ENCODE measurements around the gene RANGAP1. TPM values are rescaled to one million over a fixed set of nuclear protein-coding genes. Genes with fewer than 3 reads are reported as not detected.
A peak's percentile ranks its signal among the peaks of the same experiment; 100 is the strongest.

RANGAP1 gene
- total and polyA plus RNA-seq, 2 of the 13 experiments (the other 11 are each of a cell fraction or from before 2014, with no cell fraction given): 51.8 to 83.9 TPM

- TF ChIP-seq MAFK (conservative IDR thresholded peaks at IDR 0.05 in 1 of 2, IDR thresholded peaks at IDR 0.05 in 1 of 2; ENCODE audit: low read length in 2 of 2): no peak
- TF ChIP-seq ZNF121 (CRISPR knock-in tag; IDR thresholded peaks at IDR 0.05): no peak
- TF ChIP-seq NR2C2 (CRISPR knock-in tag; IDR thresholded peaks at IDR 0.05; ENCODE audit: borderline replicate concordance): 0 out of 2 replicates have a peak, but pooled peaks have one; percentile 32
- no peak for TF ChIP-seq MYNN (CRISPR knock-in tag; IDR thresholded peaks at IDR 0.05; ENCODE audit: low read depth)
- peak; percentile 16 for TF ChIP-seq AGO2 (optimal IDR thresholded peaks at IDR 0.05; ENCODE audit: low read depth, low read length)
- TF ChIP-seq HNF4G (IDR thresholded peaks at IDR 0.05; ENCODE audit: borderline replicate concordance, low read depth, low read length): peak; percentile 59
- no peak for TF ChIP-seq HNF4G (CRISPR knock-in tag; IDR thresholded peaks at IDR 0.05; ENCODE audit: borderline replicate concordance, low read depth)
- TF ChIP-seq, protein P1, sequence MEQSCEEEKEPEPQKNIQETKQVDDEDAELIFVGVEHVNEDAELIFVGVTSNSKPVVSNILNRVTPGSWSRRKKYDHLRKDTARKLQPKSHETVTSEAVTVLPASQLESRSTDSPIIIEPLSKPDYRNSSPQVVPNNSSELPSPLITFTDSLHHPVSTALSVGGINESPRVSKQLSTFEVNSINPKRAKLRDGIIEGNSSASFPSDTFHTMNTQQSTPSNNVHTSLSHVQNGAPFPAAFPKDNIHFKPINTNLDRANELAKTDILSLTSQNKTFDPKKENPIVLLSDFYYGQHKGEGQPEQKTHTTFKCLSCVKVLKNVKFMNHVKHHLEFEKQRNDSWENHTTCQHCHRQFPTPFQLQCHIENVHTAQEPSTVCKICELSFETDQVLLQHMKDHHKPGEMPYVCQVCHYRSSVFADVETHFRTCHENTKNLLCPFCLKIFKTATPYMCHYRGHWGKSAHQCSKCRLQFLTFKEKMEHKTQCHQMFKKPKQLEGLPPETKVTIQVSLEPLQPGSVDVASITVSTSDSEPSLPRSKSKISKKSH (CRISPR knock-in tag; IDR thresholded peaks at IDR 0.05; ENCODE audit: borderline replicate concordance): peak; percentile 67; the same call in 1 of the 2 replicates
- no peak for TF ChIP-seq HOXA3 (CRISPR knock-in tag; IDR thresholded peaks at IDR 0.05)
- no peak for TF ChIP-seq HNRNPUL1 (IDR thresholded peaks at IDR 0.05; ENCODE audit: low read depth, low read length)
- TF ChIP-seq SMC3 (IDR thresholded peaks at IDR 0.05; ENCODE audit: low read length): no peak
- TF ChIP-seq GPN1 (CRISPR knock-in tag; IDR thresholded peaks at IDR 0.05; ENCODE audit: borderline replicate concordance): no peak
- TF ChIP-seq ZNF570 (CRISPR knock-in tag; IDR thresholded peaks at IDR 0.05; ENCODE audit: borderline replicate concordance): no peak
- no peak for TF ChIP-seq ZBTB3 (CRISPR knock-in tag; IDR thresholded peaks at IDR 0.05; ENCODE audit: borderline replicate concordance, low read depth)
- TF ChIP-seq FOXK1 (CRISPR knock-in tag; IDR thresholded peaks at IDR 0.05; ENCODE audit: borderline replicate concordance, low read depth): no peak
- TF ChIP-seq ZNF496 (CRISPR knock-in tag; IDR thresholded peaks at IDR 0.05; ENCODE audit: insufficient replicate concordance): no peak
- TF ChIP-seq HCFC1 (IDR thresholded peaks at IDR 0.05; ENCODE audit: low read depth, low read length): no peak
- TF ChIP-seq HNF4A (CRISPR knock-in tag; IDR thresholded peaks at IDR 0.05): peak; percentile 85
- no peak for TF ChIP-seq NCOA5 (CRISPR knock-in tag; IDR thresholded peaks at IDR 0.05)
- TF ChIP-seq HOXA9 (CRISPR knock-in tag; IDR thresholded peaks at IDR 0.05; ENCODE audit: borderline replicate concordance): no peak
- no peak for TF ChIP-seq ZNF33A (CRISPR knock-in tag; IDR thresholded peaks at IDR 0.05; ENCODE audit: borderline replicate concordance)
- TF ChIP-seq EP300 (IDR thresholded peaks at IDR 0.05; ENCODE audit: low read depth in 2 of 2, low read length in 2 of 2): peak in 1 of 2 experiments; percentile 27; a peak in 1 of 4 replicates
- TF ChIP-seq EP300 (CRISPR knock-in tag; IDR thresholded peaks at IDR 0.05; ENCODE audit: borderline replicate concordance): no peak
- TF ChIP-seq ISX (CRISPR knock-in tag; conservative IDR thresholded peaks at IDR 0.05): no peak
- no peak for TF ChIP-seq CENPT (CRISPR knock-in tag; IDR thresholded peaks at IDR 0.05; ENCODE audit: low read depth)
- peak; percentile 56; the same call in 1 of the 2 replicates for TF ChIP-seq ZBTB38 (CRISPR knock-in tag; IDR thresholded peaks at IDR 0.05)
- no peak for TF ChIP-seq PRMT3 (CRISPR knock-in tag; IDR thresholded peaks at IDR 0.05; ENCODE audit: borderline replicate concordance, low read depth)
- TF ChIP-seq PHF5A (CRISPR knock-in tag; IDR thresholded peaks at IDR 0.05; ENCODE audit: low read depth, unreplicated experiment): no peak
- no peak for TF ChIP-seq CREB3 (CRISPR knock-in tag; IDR thresholded peaks at IDR 0.05)
- TF ChIP-seq NR2F2 (IDR thresholded peaks at IDR 0.05; ENCODE audit: borderline replicate concordance, low read depth): peak; percentile 49
These were observed 62.5 kb downstream of the RANGAP1 start (continued) for GRCh38 chr22:41223535-41223934.
